Myocyte (in vitro differentiated cells): Measurements from ENCODE around the gene DLG2. TPM values are rescaled to one million over a fixed set of nuclear protein-coding genes. Genes with fewer than 3 reads are reported as not detected.
"Not testable (repeated sequence)": the region's sequence is repeated elsewhere in the genome, so short reads cannot be mapped to it uniquely, and the experiment has no call there.

Experiments used
- DNase-seq: peaks from one replicate; pipeline ENCODE4 v3.0.0-alpha.2; 2012; ENCODE audit warnings: low read depth
- total RNA-seq: library from RNA; depleted of rRNA; stranded (reverse); fragments of >200 nt; gene quantifications from 2 replicates; pipeline ENCODE4 v1.2.3, GENCODE V29; 2014

Gene DLG2
- total RNA-seq, 1 donor from 2014 or later: 9.5 TPM

GRCh38 chr11:85127349-85127748, 499.8 kb downstream of the DLG2 start:
- no peak for DNase-seq

DNA sequence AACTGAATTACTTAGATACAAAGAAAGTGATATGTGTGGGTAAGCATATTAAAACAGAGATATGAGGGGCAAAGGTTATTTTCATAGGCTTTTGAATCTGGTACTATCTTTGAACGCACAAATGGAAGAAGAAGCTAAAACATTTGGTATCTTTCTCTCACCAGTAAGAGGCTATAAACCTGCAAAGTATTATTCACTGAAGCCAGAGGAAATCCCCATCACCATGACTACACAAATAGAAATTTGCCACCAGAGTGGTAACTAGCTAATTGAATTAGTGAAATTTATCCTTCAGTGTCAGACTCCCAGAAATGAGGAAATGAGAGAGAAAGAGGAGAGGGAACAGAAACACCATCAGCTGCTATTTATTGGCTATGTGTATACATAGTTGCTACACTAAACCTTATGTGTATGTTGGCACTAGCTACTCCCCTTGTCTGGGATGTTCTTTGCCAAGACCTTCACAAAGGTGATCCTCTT, 503.4 kb downstream of the DLG2 start:
- DNase-seq: no peak

DNA sequence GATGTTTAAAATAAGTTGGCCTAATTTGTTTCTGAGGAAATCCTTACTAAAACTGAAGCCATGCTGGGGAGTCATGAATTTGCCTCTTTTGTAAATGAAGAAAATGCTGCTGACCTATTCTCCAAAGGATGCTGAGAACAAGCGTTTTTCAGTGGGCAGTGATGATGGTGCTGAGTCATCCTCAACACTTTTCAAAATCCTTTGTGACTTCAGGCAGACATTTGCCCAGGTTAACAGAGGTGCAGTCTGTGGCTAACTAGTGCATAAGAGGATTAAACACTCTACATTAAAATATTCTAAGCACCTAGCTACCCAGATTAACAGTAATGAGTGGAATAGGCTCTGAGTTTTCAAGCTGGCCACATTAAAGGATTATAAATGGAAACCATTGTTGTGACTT, 509.0 kb downstream of the DLG2 start:
- DNase-seq: no peak

- DNase-seq: no peak
These were observed 511.3 kb downstream of the DLG2 start for GRCh38 chr11:85115798-85116197.

- no peak for DNase-seq
These were observed 512.4 kb downstream of the DLG2 start for GRCh38 chr11:85114786-85115185.

GRCh38 chr11:85110246-85110645, 516.9 kb downstream of the DLG2 start:
- not testable (repeated sequence) for DNase-seq

DNA sequence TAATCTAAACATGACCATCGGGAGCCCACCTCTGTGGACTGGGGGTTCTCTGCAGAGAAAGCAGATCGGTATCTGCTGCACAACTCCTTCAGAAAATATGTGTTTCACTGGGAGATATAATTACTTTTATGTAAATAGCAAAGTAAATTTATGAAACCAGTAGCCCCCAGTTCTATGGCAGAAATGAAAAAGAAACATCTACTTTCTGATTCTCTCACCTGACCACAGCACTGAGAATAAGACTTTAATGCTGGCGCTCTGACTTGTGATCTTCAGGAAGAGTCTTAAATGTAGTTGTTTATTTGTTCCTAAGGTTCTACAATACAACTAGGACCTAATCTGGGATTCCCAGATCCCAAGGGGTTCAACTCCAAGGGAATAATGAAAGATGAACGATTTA, 518.0 kb downstream of the DLG2 start:
- no peak for DNase-seq

GRCh38 chr11:85105868-85106267, 521.3 kb downstream of the DLG2 start:
- no peak for DNase-seq

- no peak for DNase-seq
These were observed 527.6 kb downstream of the DLG2 start for GRCh38 chr11:85099522-85099921.

GRCh38 chr11:85098996-85099395, 528.1 kb downstream of the DLG2 start:
- no peak for DNase-seq

GRCh38 chr11:85096939-85097338, 530.2 kb downstream of the DLG2 start:
- no peak for DNase-seq

GRCh38 chr11:85095239-85095638, 531.9 kb downstream of the DLG2 start:
- no peak for DNase-seq

GRCh38 chr11:85094795-85095194, 532.3 kb downstream of the DLG2 start:
- no peak for DNase-seq

DNA sequence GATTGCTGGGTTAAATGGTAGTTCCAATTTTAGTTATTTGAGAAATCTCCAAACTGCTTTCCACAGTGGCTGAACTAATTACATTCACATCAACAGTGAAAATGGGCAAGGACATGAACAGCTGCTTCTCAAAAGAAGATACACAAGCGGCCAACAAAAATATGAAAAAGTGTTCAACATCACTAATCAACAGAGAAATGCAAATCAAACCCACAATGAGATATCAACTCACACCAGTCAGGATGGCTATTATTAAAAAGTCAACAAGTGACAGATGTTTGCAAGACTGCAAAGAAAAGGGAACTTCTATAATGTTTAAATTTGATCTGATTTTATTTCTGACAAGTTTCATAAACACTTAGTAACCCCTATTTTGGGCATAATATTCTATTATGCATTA, 537.5 kb downstream of the DLG2 start:
- DNase-seq: no peak

GRCh38 chr11:85088286-85088685, 538.9 kb downstream of the DLG2 start:
- DNase-seq: no peak

DNA sequence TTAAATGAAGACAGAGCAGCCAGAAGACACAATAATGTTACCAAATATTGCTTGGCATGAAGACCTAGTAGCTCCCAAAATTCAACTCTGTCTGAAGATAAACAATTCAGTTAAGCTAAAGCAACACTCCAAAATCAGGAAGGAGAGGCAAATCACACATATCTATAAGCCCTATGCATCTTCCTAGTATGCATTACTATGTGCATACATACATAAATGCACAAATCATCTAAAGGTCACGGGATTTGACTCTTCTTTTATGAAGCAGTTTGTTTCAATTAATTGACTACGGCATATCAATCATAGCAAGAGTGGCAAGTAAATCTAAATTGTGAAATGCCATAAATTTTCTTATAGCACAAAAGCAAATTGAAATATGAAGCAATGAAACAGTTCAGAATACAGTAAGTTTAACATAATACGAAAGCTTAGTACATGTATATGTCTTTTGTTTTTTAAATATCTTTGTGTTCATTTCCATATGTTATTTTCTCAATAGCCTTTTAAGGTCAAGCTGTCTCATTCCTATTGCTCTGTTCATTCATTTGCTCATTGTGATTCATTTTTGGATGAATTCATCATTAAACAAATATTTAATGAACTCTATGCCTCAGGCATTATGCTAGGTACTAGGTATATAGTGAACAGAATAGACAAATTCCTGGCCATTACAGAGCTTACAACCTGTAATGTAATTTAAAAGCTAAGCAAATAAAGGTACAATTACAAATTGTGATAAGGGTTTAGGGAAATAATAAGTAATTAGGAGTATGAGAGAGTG, 540.5 kb downstream of the DLG2 start:
- DNase-seq: no peak

DNA sequence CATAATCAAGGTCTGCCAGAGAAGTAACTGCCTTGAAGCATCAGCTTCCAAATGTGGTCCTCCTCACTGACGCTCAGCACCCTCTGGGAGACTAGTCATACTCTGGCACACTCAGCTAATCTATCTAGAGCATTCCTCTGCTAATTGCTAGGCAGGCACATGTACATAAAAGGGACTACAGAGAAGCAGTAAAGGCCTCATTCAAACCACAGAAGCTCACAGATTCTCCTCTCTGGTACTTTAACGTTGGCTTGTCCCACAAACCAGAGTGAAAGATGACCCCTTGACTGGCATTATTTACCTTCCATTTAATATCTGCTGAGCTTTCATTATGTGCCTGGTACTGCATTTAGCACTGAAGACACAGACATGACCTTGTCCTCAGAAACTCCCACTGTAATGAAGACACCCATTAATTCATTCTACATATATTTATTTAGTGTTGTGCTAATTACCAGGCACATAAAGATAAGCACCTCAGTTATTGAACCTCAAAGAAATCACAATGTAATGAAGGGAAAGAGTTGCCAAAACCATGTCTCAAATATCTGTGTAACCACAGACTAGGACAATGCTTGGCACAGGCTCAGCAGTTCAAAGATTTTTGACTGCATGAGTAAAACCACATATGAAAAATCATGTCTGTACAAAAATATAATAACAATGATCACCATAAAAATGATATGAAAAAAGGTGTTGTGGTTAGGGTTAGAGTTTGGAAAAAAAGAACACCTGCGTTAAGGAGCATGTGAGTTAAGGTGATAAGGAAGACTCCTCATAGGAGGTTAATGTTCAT, 550.4 kb downstream of the DLG2 start:
- peak; percentile 17 for DNase-seq

DNA sequence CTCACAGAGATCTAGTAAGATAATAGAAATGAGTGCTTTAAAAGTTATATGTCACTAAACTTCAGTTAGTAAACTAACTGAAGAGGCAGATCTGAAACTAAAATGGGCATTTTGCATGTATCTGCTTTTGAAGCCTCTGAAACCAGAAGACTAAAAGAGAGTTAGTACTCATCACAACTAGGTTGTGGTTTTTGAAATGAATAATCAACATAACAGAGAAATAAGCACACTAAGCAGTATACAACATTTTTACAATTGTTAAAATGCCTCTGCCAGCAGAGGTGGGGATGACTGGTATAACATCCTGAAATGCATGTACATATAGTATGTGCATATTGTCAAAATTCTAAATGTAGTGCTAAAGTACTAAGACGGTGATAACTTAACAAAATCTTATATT, 564.5 kb downstream of the DLG2 start:
- no peak for DNase-seq

GRCh38 chr11:85052636-85053035, 574.5 kb downstream of the DLG2 start:
- DNase-seq: no peak

GRCh38 chr11:85048801-85049200, 578.3 kb downstream of the DLG2 start:
- no peak for DNase-seq

DNA sequence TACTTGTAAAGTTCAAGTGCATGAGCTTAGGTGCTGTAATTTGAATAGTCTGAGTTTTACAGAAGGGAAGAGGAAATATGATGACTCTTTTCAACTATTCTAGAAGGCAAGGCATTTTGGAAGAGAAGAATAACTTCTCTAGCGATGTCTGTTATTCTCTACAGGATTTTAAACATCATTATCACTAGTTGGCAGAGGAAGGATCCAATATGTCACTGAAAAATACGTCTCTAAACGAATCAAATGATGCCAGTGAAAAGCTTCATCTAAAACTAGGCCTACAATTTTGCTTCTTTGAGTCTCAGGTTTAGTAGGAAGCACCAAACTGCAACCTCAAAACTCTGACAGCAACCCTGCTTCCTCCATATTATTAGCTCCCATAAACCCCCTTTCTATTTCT, 581.4 kb downstream of the DLG2 start:
- DNase-seq: no peak

DNA sequence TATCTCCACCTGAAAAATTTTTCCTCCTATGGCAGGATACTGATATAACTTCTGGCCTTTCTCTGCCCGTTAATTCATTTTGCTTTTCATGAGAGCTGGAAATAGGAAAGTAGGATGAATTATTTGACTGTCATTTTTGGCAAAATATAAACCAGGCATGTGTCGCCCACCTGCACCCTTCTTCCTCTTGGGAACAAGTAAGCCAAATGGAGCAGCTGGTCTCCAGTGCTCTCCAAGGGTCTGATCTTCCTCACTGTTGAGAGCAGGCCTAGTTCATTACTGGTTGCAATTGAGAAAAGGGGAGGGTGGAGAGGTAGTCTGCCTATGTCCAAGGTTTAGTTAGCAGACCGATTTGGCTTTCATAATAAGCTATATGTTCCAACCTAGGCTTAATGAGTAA, 582.2 kb downstream of the DLG2 start:
- no peak for DNase-seq

- no peak for DNase-seq
These were observed 584.8 kb downstream of the DLG2 start for GRCh38 chr11:85042361-85042760.
